Measurements from ENCODE around the gene KCNJ12.

KCNJ12 gene

DNA sequence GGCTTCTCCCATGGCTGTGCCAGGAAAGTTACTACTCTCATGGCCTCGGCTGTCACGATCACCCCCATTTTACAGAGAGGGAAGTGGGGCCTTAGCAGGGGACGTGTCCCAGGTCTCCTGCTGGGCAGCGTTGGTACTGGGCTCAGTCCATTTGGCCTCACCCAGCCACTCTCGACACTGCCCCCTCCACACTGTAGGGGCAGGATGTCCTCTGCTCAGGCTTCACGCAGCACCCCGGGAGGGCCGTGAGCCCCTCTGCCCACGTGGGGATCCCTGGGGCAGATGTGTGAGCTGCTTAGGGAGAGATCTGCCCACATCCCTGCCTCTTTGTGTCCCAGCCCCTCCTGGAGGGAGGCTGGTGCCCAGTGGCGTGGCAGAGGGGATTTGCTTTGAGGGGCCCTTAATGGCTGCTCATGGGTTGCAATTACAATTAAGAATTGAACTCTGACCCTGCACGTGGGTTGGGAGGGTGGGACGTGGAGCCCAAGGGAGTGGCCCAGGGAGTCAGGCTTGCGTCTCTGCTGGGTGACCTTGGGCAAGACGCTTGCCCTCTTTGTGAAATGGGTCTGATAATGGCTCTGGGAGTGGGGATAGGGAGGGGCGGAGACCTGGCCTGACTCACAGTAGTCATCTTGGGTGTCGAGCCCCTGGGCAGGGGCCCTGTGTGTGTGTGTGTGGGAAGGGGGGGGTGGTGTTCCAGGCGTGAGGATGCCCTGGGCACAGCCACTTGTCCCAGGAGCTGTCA lies 2.3 kb upstream of the KCNJ12 start:
- TF ChIP-seq, protein P1, sequence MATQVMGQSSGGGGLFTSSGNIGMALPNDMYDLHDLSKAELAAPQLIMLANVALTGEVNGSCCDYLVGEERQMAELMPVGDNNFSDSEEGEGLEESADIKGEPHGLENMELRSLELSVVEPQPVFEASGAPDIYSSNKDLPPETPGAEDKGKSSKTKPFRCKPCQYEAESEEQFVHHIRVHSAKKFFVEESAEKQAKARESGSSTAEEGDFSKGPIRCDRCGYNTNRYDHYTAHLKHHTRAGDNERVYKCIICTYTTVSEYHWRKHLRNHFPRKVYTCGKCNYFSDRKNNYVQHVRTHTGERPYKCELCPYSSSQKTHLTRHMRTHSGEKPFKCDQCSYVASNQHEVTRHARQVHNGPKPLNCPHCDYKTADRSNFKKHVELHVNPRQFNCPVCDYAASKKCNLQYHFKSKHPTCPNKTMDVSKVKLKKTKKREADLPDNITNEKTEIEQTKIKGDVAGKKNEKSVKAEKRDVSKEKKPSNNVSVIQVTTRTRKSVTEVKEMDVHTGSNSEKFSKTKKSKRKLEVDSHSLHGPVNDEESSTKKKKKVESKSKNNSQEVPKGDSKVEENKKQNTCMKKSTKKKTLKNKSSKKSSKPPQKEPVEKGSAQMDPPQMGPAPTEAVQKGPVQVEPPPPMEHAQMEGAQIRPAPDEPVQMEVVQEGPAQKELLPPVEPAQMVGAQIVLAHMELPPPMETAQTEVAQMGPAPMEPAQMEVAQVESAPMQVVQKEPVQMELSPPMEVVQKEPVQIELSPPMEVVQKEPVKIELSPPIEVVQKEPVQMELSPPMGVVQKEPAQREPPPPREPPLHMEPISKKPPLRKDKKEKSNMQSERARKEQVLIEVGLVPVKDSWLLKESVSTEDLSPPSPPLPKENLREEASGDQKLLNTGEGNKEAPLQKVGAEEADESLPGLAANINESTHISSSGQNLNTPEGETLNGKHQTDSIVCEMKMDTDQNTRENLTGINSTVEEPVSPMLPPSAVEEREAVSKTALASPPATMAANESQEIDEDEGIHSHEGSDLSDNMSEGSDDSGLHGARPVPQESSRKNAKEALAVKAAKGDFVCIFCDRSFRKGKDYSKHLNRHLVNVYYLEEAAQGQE (IDR thresholded peaks at IDR 0.05; ENCODE audit: insufficient read depth in 1 of 2, low read depth in 2 of 2, low read length in 2 of 2): no peak
- TF ChIP-seq TAF1 (IDR thresholded peaks at IDR 0.05; ENCODE audit: borderline replicate concordance, insufficient read depth, low read length) (no peak), SIN3A (IDR thresholded peaks at IDR 0.05; ENCODE audit: borderline replicate concordance, insufficient read depth, low read length) (no peak), POLR2AphosphoS5 (IDR thresholded peaks at IDR 0.05; ENCODE audit: low read depth, low read length) (no peak), FOXP2 (optimal IDR thresholded peaks at IDR 0.05; ENCODE audit: borderline replicate concordance, extremely low read depth, extremely low read length, insufficient read depth) (no peak)

DNA sequence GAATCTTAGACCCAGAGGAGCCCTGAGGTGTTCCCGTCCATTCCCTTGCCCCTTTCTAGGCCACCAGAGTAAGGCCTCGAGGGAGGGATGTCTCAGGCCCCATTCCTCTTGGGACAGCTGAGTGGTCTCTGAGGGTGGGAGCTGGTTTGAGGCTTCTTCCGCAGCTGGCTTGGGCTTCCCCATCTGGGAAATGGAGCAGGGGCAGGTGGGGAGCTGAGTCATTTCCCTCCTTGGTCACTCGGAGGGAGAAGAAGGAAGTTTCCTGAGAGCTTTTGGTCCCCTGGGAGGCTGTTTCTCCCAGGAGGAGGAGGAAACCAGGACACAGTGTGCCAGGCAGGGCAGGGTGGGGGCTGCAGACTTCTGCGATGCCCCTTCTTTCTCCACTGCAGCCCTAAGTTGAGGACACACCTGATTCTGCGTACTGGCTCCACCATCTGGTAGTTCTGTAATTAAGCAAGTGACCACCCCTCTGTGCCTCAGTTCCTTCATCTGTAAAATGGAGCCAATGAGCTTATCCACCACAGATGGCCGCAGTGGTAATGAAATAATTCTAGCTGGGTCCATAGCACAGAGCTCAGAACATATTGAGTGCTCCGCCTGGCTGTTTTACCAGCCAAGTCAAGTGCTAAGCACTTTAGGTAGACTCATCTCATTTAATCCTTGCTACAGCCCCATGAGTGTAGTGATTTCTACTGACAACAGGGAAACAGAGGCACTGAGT lies 1.6 kb upstream of the KCNJ12 start:
- TF ChIP-seq SIN3A (IDR thresholded peaks at IDR 0.05; ENCODE audit: borderline replicate concordance, insufficient read depth, low read length) (no peak), POLR2AphosphoS5 (IDR thresholded peaks at IDR 0.05; ENCODE audit: low read depth, low read length) (no peak)

DNA sequence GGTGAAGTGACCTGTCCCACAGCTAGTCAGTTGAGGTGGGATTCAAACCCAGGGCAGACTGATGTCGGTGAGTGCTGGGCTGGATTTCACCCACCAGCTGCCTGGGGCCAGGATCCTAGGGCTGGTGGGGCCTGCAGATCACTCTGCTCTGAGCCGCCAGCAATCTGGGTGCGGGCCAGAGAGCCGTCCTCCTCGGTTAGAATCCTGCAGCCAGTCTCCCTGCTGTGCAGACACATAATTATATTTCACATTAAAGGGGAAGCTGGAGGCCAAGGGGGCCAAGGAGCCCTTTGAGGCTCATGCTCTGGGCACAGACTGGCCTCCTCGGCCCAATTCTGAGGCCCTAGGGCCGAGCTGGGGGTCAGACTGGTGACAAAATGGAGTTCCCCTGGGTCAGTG lies 996 bp upstream of the KCNJ12 start:
- TF ChIP-seq POLR2AphosphoS5 (IDR thresholded peaks at IDR 0.05; ENCODE audit: low read depth, low read length): no peak
- no peak for TF ChIP-seq FOXP2 (optimal IDR thresholded peaks at IDR 0.05; ENCODE audit: borderline replicate concordance, extremely low read depth, extremely low read length, insufficient read depth)
- no peak for TF ChIP-seq TAF1 (IDR thresholded peaks at IDR 0.05; ENCODE audit: borderline replicate concordance, insufficient read depth, low read length)
- TF ChIP-seq, protein P1 (IDR thresholded peaks at IDR 0.05; ENCODE audit: insufficient read depth in 1 of 2, low read depth in 2 of 2, low read length in 2 of 2): no peak
- TF ChIP-seq SIN3A (IDR thresholded peaks at IDR 0.05; ENCODE audit: borderline replicate concordance, insufficient read depth, low read length): no peak

DNA sequence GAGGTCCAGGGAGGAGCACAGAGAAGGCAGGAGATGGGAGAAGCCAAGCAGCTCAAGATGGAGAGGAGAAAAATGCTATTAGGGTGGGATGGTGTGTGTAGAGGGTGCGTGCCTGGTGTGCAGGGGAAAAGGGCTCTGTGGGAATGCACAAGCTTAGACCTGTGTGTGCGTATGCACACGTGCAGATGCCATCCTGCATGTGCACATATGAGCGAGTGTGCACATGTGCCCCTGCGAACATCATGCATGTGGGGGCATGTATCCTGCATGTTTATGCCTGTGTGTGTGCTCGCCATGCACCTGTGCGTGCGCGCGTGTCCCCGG lies 438 bp upstream of the KCNJ12 start:
- TF ChIP-seq, protein P1 (IDR thresholded peaks at IDR 0.05; ENCODE audit: insufficient read depth in 1 of 2, low read depth in 2 of 2, low read length in 2 of 2): no peak
- TF ChIP-seq TAF1 (IDR thresholded peaks at IDR 0.05; ENCODE audit: borderline replicate concordance, insufficient read depth, low read length): no peak
- no peak for TF ChIP-seq SIN3A (IDR thresholded peaks at IDR 0.05; ENCODE audit: borderline replicate concordance, insufficient read depth, low read length)
- TF ChIP-seq POLR2AphosphoS5 (IDR thresholded peaks at IDR 0.05; ENCODE audit: low read depth, low read length): no peak
- no peak for TF ChIP-seq FOXP2 (optimal IDR thresholded peaks at IDR 0.05; ENCODE audit: borderline replicate concordance, extremely low read depth, extremely low read length, insufficient read depth)

DNA sequence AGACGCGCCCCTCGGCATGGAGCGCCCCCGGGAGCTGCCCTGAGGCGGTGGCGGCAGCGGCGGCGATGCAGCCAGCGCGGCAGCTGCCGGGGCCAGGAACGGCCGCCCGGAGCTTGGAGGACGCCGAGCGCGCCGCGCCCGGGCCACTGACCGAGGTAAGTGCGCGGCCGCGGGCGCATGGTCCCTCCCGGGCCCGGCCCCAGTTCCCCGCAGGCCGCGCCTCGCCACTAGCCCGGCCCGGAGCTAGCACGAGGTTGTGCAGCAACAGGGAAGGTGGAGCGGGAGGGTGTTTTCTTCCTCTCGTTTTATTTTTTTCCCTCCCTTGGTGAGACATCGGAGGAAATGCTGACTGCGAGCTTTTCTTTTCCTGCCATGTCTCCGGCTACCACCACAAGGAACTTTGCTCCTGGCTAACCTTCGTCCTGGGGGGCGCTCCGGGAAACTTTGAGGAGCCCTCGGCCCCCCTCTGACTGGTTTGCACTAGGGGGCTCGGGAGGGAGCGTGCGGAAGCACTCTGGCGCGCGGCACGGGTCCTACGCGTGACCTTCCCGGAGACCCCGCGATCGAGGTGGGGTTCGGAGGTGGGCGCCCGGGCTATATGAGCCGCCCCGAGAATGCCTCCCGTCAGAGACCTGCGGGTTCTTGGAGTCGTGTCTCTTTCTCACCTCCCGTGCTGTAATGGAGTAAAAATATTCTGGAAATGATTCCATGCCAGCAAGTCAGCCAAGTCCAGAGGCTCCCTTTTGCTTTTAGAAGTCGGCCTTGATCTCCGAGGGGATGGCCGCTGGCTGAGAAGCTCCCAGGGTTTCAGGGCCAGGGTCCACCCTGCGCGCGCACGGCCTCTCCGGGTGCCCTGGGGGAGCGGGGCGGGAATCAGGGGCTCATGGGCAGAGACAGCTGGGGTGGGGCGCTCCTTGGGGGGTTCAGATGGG lies 868 bp downstream of the KCNJ12 start:
- TF ChIP-seq, protein P1 (IDR thresholded peaks at IDR 0.05; ENCODE audit: insufficient read depth in 1 of 2, low read depth in 2 of 2, low read length in 2 of 2): no peak
- TF ChIP-seq SIN3A (IDR thresholded peaks at IDR 0.05; ENCODE audit: borderline replicate concordance, insufficient read depth, low read length): no peak

All from PFSK-1 (cell line).